ENCODE results near the gene NFASC.

- TF ChIP-seq CTCF (IDR thresholded peaks at IDR 0.05; ENCODE audit: low read length) (no peak), EZH2 (optimal IDR thresholded peaks at IDR 0.05; ENCODE audit: low read depth, low read length) (no peak), EZH2phosphoT487 (IDR thresholded peaks at IDR 0.05; ENCODE audit: low read length) (no peak)
Observed at GRCh38 chr1:205004351-205004750, 133.7 kb downstream of the NFASC start.

Data from MM.1S (cell line).